Mesothelial cell of epicardium (in vitro differentiated cells): Measurements from ENCODE around the gene CASP10. TPM values are rescaled to one million over a fixed set of nuclear protein-coding genes. Genes with fewer than 3 reads are reported as not detected.

Experiments used
- DNase-seq, 2 experiments: peaks; one replicate each; pipeline ENCODE4 v3.0.0; 2021; ENCODE audit warnings: low spot score in 2 of 2; ENCODE audit not compliant: unreplicated experiment in 2 of 2
- H3K27ac Mint-ChIP-seq: 2 replicates; pipeline ENCODE4 v1.8.0; 2021; ENCODE audit warnings: mixed read lengths
- H3K27me3 Mint-ChIP-seq: 2 replicates; pipeline ENCODE4 v1.8.0; 2021; ENCODE audit warnings: low read depth, mixed read lengths
- H3K36me3 Mint-ChIP-seq: 2 replicates; pipeline ENCODE4 v1.8.0; 2021; ENCODE audit warnings: mixed read lengths
- H3K4me1 Mint-ChIP-seq: 2 replicates; pipeline ENCODE4 v1.8.0; 2021; ENCODE audit warnings: mixed read lengths
- H3K4me3 Mint-ChIP-seq: 2 replicates; pipeline ENCODE4 v1.8.0; 2021; ENCODE audit warnings: mild to moderate bottlenecking, moderate library complexity, mixed read lengths
- H3K9me3 Mint-ChIP-seq: 2 replicates; pipeline ENCODE4 v1.8.0; 2021; ENCODE audit warnings: mixed read lengths
- CTCF ChIP-seq: fragments of 200-600 bp; sonication (generic); IDR thresholded peaks from one replicate; pipeline ENCODE4 v1.5.0; 2021; ENCODE audit warnings: antibody characterized with exemption; ENCODE audit not compliant: unreplicated experiment
- total RNA-seq: library from RNA; stranded (reverse); gene quantifications from 3 replicates; pipeline ENCODE4 v1.2.1, GENCODE V29; 2021

CASP10 gene
- total RNA-seq, 1 donor from 2014 or later: 3.1 TPM

GRCh38 chr2:201258666-201259615 is 76.0 kb downstream of the CASP10 start:
- Mint-ChIP-seq H3K4me3 (peak overlapping the region; percentile 80), H3K4me1 (peaks cover 44% of the 10 kb centered on the region), H3K36me3 (no peaks in the 10 kb centered on the region), H3K27ac (peak overlapping the region; percentile 98), H3K27me3 (no peaks in the 10 kb centered on the region), H3K9me3 (no peaks in the 10 kb centered on the region)
- no peak for TF ChIP-seq CTCF
- no peak for DNase-seq

DNA sequence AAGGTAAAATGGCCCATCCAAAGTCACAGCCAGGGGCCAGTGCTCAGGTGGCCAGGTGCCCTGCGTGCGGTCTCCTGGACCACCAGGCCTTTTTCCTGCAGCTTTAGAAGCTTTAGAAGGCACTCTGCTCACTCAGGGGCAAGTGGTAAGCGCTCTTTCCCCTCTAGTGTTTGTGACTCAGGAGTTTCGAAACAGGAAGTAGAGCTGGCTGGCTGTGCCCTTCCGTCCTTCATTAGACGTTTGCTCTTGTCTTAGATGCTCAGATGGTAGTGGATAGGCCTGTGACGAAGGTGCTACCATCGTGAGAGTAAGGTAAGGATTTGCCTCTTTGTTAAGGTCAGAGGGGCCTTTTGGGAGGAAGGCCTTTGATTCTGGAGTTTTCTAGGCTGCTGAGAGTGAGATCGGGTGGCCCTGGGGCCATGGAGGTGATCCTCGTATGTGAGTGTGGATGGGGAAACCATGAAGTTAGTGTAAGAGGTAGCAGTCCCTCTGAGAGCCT is 77.4 kb downstream of the CASP10 start, which contains the start of gene CASP8:
Gene CASP8 (plus strand): TSS at position 235 of the 499 bp plus-strand sequence. CDS start 5,951 bp downstream, outside the sequence.
- H3K27ac Mint-ChIP-seq: peak within 1 kb of the TSS; percentile 40
- H3K36me3 Mint-ChIP-seq: no peaks in the 10 kb centered on the region
- H3K4me3 Mint-ChIP-seq: peak within 1 kb of the TSS; percentile 80
- no peak for TF ChIP-seq CTCF
- H3K9me3 Mint-ChIP-seq: no peaks in the 10 kb centered on the region
- no peaks in the 10 kb centered on the region for H3K27me3 Mint-ChIP-seq
- H3K4me1 Mint-ChIP-seq: peaks cover 39% of the 10 kb centered on the region
- DNase-seq: no peak

DNA sequence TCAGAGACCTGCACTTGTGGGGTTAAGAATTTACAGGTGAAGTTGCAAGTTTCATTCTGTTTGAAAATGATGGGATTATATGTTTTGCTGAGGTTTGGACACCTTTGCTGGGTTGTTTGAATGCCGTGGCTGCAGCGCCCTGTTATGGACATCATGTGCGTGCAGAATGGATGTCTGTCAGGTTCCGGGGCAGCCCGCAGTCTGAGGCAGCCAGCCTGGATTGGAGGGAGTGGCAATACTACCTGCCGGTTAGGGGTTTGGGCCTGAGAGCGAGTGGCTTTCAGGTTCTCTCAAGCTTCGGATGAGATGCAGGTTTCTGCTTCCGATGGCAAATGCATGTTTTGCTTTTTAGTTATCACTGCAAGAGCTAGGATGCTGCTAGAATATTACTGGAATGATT is 78.5 kb downstream of the CASP10 start:
- H3K9me3 Mint-ChIP-seq: no peaks in the 10 kb centered on the region
- peak overlapping the region; percentile 35 for H3K27ac Mint-ChIP-seq
- H3K4me3 Mint-ChIP-seq: no peak overlapping the region
- H3K4me1 Mint-ChIP-seq: peaks cover 39% of the 10 kb centered on the region
- TF ChIP-seq CTCF: no peak
- DNase-seq: no peak
- H3K36me3 Mint-ChIP-seq: peaks cover 3% of the 10 kb centered on the region
- H3K27me3 Mint-ChIP-seq: no peaks in the 10 kb centered on the region

DNA sequence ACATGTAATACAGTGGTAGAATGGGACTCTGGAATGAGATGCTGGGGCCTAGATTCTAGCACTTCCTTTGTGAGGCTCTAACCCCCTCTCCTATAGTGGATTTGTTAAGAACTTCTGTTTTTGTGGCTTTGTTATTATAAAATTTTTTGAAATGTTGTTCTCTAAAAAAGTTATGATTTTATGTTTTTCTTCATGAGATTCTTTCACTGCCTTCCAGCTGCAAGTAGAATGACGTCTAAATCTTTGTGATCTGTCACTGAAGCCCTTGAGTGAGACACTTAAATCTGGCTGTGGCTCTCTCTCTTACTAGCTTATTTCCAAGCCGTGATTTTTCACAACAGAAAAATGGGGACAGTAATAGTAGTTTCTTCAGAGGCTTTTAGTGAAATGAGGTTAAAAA is 79.0 kb downstream of the CASP10 start:
- Mint-ChIP-seq H3K4me1 (peaks cover 39% of the 10 kb centered on the region), H3K4me3 (no peak overlapping the region), H3K27me3 (no peaks in the 10 kb centered on the region), H3K36me3 (peaks cover 4% of the 10 kb centered on the region), H3K9me3 (no peaks in the 10 kb centered on the region), H3K27ac (peak overlapping the region; percentile 0)
- no peak for TF ChIP-seq CTCF
- no peak for DNase-seq

GRCh38 chr2:201262718-201263117 is 79.8 kb downstream of the CASP10 start:
- no peak for DNase-seq
- no peak overlapping the region for H3K27ac Mint-ChIP-seq
- H3K36me3 Mint-ChIP-seq: peaks cover 4% of the 10 kb centered on the region
- H3K4me3 Mint-ChIP-seq: no peak overlapping the region
- H3K9me3 Mint-ChIP-seq: no peaks in the 10 kb centered on the region
- no peak for TF ChIP-seq CTCF
- H3K4me1 Mint-ChIP-seq: peaks cover 34% of the 10 kb centered on the region
- no peaks in the 10 kb centered on the region for H3K27me3 Mint-ChIP-seq
